ENCODE results near the gene PVR.
"Not testable (repeated sequence)": the region's sequence is repeated elsewhere in the genome, so short reads cannot be mapped to it uniquely, and the experiment has no call there.

The PVR gene

GRCh38 chr19:44643605-44644401 is at the start of gene PVR:
Gene PVR (plus strand): TSS chr19:44643910. CDS start chr19:44644097, 187 bp downstream.
- peak; percentile 51 to 62 for DNase-seq

DNA sequence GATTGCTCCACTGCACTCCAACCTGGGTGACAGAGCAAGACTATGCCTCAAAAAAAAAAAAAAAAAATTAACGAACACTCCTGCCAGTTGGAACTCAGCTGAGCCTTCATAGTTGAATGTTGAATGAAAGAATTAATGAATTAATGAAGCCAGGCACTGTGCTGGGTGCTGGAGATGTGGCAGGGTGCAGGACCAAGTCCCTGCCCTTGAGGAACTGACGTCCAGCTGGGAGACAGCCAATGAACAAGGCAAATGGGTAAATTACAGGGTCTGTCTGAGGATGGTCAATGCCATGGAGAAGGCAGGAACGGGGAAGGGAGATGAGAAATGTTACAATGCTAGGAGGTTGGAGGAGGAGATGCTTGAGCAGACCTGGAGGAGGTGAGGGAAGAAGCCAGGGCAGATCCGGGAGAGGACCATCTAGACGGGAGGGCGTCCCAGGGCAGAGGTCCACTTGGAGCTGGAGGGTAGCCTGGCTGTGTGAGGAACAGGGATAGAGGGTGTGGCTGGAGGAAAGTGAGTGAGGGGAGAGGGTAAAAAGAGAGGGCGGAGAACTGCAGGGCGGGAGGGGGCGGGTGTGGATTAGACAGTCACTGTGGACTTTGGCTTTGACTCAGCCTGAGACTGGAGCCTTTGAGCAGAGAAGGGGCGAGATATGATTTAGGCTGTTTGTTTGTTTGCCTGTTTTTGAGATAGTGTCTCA is 47.1 kb upstream of the PVR start:
- DNase-seq, result no peak

DNA sequence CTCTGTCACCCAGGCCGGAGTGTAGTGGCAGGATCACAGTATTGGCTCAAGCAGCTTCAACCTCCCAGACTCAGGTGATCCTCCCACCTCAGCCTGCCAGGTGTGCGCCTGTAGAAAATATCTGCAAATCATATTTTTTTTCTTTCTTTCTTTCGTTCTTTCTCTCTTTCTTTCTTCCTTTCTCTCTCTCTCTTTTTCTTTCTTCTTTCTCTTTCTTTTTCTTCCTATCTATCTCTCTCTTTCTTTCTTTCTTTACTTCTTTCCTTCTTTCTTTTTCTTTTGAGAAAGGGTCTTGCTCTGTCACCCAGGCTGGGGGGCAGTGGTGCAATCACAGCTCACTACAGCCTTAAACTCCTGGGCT is 46.6 kb upstream of the PVR start:
- DNase-seq, result no peak

GRCh38 chr19:44598355-44598754 is 45.4 kb upstream of the PVR start:
- no peak for DNase-seq

DNA sequence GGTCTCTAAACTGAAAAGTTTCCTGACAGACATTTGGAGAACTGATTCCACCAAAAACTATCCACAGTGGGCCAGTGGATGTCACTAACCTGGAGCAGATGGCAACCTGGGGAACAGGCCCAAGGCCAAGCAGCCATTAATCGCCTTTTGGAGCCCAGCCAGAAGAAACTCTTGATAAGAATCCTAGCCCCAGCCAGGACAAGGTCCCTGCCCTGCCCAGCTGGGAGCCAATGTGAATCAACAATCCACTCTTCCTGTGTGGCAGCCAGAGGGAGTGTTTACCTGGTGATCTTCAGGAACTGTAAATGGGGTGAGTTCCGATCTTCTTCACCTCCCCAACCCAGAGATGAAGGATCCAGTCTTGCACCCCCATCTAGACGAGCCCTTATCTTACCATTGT is 44.8 kb upstream of the PVR start:
- no peak for DNase-seq

GRCh38 chr19:44600466-44600865 is 43.2 kb upstream of the PVR start:
- DNase-seq, result no peak

DNA sequence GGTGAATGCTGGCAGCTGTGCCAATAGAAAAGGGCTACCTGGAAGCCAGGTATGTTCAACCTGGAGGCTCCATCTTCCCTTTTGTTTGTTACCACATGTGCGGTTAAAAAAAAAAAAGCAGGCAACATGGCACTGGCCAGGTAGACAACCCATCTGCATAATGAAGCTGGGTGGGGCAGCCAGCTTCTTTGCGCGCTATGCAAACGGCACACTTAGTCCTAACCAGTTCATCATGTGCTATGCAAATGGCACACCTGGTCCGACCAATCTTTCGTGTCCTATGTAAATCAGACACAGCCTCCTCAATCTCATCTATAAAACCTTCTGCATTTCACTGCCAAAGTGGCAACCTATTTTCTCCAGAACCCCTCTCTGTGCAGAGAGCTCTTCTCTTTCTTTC is 41.6 kb upstream of the PVR start:
- no peak for DNase-seq

DNA sequence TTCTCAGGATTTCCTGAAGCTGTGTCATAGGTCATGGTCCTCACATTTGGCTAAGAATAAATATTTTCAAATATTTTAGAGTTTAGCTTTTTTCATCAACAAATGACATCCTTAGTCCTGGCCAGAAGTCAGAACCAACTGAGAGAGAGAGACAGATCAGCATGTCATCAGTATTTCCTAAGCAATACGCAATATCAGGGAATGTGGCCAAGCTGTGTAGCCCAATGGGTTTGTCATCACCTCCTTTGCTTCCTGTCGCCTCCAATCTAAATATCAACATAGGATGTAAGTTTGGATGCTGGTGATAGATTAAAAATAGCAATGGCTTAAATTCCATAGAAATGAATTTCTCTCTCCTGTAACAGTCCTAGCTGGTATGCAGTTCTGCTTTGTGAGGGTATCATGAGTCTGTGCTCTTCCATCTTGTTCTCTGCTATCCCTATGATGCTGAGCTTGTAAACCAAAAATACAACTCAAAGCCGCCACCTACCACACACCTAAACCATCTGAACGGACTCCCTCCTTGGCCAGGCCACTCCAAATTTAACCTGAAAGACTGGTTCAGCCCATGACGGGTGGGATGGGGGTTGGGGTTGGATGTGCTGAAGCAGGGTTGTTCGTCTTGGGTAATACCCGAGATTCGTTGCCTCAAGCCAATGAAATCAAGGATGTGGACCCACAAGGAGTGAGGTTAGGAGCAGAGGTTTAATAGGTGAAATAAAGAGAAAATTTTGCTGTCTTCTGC is 40.3 kb upstream of the PVR start:
- DNase-seq, result no peak

DNA sequence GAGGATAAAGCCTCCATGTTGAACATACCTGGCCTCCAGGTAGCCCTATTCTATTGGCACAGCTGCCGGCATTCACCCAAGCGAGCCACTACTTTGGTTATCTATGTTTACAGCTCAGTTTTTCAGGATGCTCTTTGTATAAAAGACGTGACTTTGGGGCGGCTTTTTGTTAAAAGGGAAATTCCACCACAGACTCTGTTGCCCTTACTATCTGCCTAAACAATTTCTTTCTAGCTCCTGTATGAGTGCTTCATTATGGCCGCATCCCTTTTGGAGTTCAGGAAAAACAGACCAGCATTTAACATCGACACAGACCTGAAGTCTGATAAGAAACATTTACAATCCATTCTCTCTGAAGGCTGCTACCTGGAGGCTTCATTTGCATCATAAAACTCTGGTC is 39.5 kb upstream of the PVR start:
- DNase-seq, result no peak

DNA sequence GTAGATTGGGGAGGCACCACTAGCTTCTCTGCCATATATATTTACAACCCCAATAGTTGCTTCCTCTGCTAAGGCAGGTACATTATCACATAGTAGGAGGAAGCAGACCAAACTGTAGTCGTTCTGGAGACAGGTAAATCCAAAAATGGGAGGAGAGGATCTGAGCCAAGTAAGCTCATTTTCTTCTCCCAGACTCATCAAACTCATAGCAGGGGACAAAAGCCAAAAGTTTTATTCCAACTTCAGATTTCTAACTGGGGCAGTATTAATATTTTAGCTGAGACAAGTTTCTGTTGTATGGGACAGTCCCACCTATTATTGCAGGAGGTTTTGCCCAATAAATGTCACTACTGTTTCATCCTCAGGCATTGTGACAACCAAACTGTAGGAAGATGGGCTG is 38.2 kb upstream of the PVR start:
- no peak for DNase-seq

DNA sequence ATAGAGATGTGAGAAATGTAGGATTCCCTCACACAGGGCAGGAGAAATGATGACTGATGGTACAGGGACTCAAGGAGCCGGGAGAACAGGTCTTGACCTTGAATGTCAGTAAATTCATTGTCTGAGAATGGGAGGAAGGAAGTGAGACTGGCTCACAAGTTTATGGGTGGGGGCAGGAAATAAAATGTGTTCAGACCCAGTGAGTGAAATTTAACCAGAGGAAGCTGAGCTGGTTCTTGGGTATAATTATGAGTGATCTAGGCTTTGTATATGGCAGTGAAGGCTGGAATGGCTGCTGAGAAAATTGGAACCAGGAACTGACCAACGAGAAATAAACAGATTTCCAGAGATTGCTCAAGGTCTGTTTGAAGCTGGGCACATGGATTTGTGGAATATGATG is 36.7 kb upstream of the PVR start:
- no peak for DNase-seq

DNA sequence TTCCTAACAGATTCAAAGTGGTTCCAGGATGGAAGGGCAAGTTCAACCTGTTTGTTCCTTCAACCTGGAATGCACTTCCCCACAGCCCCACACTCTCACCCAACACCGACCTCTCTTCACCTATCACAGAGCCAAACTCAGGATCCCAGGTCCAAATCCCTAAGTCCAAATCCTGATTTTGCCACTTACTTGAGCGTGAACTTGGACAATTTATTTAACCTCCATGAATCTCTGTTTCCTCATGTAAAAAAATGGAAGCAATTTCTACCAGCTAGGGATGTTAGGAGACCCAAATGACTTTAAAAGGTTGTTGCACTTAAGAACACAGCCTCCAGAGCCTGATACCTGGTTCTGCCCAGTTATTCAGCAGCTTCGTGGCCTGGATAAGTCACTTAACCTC is 35.8 kb upstream of the PVR start:
- DNase-seq, result no peak

DNA sequence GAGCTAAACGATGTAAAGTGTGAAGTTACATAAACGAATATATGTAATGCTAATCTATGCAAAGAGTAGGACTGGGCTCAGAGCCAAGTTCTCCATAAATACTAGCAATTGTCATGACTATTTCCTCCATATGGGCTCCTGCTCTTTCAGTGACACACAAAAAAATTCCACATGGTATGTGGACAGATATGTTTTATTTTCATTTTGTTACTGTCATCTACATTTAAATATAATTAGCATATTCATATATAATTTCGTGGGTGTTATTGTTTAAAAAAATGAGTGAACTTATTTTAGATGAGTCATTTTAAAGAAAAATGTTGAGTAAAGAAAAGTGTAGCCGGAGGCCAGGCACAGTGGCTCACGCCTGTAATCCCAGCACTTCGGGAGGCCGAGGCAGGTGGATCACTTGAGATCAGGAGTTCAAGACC is 35.3 kb upstream of the PVR start:
- no peak for DNase-seq

GRCh38 chr19:44609219-44609618 is 34.5 kb upstream of the PVR start:
- no peak for DNase-seq

GRCh38 chr19:44610497-44610896 is 33.2 kb upstream of the PVR start:
- not testable (repeated sequence) for DNase-seq

- no peak for DNase-seq
These were observed 31.9 kb upstream of the PVR start for GRCh38 chr19:44611812-44612295.

DNA sequence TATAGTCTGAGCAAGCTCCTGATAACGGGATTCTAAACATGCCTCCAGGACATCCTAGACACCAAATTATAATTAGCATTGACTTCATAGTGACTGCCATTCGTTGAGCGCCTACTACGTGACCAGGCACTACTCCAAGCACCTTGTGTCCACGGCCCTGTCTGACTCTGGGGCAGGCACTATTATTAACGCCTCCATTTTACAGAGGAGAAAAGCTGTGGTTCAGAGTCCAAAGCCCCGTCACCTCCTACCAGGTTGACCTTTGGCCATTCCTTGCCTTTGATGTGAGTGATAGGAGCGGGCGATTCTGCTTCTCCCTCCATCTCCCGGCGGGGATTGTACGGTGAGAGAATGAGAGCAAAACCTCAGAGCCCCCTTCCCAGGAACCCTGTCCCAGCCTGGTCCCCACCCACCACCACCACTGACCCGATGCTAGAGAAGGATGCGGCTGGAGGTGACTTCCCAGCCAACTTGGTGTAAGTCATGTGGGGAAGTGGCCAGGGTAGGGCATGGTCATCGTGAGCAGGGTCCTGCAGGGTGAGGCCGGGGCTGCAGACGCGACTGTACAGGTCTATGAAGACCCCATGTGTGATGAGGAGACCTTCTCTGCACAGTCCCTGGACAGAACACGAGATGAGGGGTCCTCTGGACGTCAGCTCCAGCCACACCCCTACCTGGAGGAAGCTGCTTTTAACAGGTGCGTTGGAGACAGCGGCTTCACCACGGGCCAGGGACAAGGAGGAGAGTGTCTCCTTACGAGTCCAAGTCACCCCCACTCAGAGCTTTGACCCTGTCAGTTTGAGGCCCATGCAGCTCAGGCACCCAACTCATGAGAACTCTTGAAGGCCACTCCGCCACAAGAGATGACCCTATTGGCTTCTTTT is 30.2 kb upstream of the PVR start, which contains the start of gene IGSF23:
TSS of gene IGSF23 (plus strand) at position 269 of the 884 bp plus-strand sequence. CDS start at position 352, 83 bp downstream.
- no peak for DNase-seq

GRCh38 chr19:44614313-44614712 is 29.4 kb upstream of the PVR start:
- DNase-seq, result no peak

DNA sequence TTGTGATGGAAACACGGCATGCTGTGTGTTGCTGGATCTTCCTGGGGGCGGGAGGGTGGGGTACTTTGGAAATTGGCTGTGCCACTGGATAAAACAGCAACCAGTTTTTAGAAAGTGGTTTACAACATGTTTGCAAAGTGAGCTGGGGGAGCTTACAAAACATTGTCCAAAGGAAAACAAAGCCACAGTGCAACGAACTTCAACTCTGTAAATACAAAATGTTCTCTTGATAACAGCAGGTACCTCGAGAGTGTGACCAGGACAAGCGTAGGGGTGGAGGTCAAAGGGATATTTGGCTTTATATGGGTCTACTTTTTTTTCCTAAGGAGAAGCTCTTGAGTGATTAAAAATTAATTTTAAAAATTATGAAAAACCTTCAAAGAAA is 27.9 kb upstream of the PVR start:
- DNase-seq, result no peak

- no peak for DNase-seq
These were observed 26.4 kb upstream of the PVR start for GRCh38 chr19:44617110-44617880.

DNA sequence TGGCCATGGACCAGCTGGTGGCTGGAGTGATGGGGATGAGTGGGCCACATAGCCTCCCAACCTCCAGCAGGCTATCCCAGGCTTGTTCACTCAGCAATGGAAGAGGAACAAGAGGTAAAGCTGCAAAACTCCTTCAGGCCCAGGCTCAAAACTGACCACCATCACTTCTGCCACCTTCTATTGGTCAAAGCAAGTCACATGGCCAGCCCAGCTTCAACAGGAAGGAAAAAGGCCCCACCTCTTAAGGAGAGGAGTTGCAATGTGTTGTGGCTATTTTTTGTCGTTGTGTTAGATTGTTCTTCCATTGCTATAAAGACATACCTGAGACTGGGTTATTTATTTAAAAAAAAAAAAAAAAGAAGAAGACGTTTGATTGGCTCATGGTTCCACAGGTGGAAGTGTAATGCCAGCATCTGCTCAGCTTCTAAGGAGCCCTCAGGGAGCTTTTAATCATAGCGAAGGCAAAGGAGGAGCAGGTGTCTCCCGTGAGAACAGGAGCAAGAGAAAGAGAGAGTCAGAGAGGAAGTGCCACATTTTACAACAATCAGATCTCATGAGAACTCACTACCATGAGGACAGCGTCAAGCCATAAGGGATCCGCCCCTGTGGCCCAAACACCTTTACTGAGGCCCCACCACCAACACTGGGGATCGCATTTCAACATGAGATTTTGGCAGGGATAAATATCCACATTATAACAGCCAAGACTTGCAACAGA is 24.9 kb upstream of the PVR start:
- DNase-seq, result no peak
